Head of caudate nucleus (tissue), 42 donors: Measurements from ENCODE around the gene EFNA4.
A peak's percentile ranks its signal among the peaks of the same experiment; 100 is the strongest.

Source experiments
- DNase-seq, 42 donors: peaks; one replicate each; pipeline versions ENCODE4 v3.0.0 to v3.0.0-alpha.2; 2020 to 2021; ENCODE audit warnings: mixed read lengths in 7 of 42
- intact Hi-C: fragments of 100-400 bp; cut with DNase I; formaldehyde crosslinking; loops from one replicate; pipeline ENCODE4 v1.15.0; 2022

The EFNA4 gene

GRCh38 chr1:155049651-155050559 is 13.6 kb upstream of the EFNA4 start:
- no peak for DNase-seq
- intact Hi-C loops: no loop called here

- intact Hi-C loops: no loop called here
Observed at GRCh38 chr1:155050560-155051341, 12.8 kb upstream of the EFNA4 start, which contains the start of gene ADAM15. Gene ADAM15, plus strand, starts transcription at chr1:155051316. Its CDS starts 71 bp downstream, at chr1:155051387.

GRCh38 chr1:155051342-155051776 is 12.2 kb upstream of the EFNA4 start:
- intact Hi-C loops: no loop called here
- DNase-seq: peak in 3 of 42 donors; percentile 26 to 43 (median 39)

More at GRCh38 chr1:155050560-155051341, 12.8 kb upstream of the EFNA4 start, which contains the start of gene ADAM15:
- peak; percentile 50 to 92 (median 85) for DNase-seq

GRCh38 chr1:155051777-155052398 is 11.7 kb upstream of the EFNA4 start:
- intact Hi-C loops: no loop called here

GRCh38 chr1:155052439-155053395 is 10.8 kb upstream of the EFNA4 start:
- intact Hi-C loops: no loop called here
- peak in 18 of 42 donors; percentile 13 to 60 (median 36) for DNase-seq

More at GRCh38 chr1:155051777-155052398, 11.7 kb upstream of the EFNA4 start:
- DNase-seq: peak in 37 of 42 donors; percentile 26 to 75 (median 46)

- no peak for DNase-seq
- intact Hi-C loops: no loop called here
Observed at GRCh38 chr1:155053531-155054105, 9.9 kb upstream of the EFNA4 start.

GRCh38 chr1:155057104-155057503 is 6.4 kb upstream of the EFNA4 start:
- intact Hi-C loops: no loop called here
- no peak for DNase-seq

- no peak for DNase-seq
- intact Hi-C loops: no loop called here
Observed at GRCh38 chr1:155057788-155058211, 5.7 kb upstream of the EFNA4 start.

GRCh38 chr1:155060736-155061135 is 2.8 kb upstream of the EFNA4 start:
- intact Hi-C loops: loop anchor here (10.0 kb wide), 1 partner anchor 56 kb away; the partner anchor contains the start of gene ZBTB7B
- no peak for DNase-seq

- intact Hi-C loops: loop anchor here (10.0 kb wide), 1 partner anchor 57 kb away; the partner anchor contains the start of gene ZBTB7B
- peak; percentile 38 to 94 (median 86) for DNase-seq
Observed at GRCh38 chr1:155061381-155062150, 2.0 kb upstream of the EFNA4 start.

- DNase-seq: no peak
- intact Hi-C loops: loop anchor here (10.0 kb wide), 1 partner anchor 57 kb away; the partner anchor contains the start of gene ZBTB7B
Observed at GRCh38 chr1:155062151-155062686, 1.3 kb upstream of the EFNA4 start.

- intact Hi-C loops: loop anchor here (10.0 kb wide), 1 partner anchor 58 kb away; the partner anchor contains the start of gene ZBTB7B
- peak in 23 of 42 donors; percentile 23 to 75 (median 49) for DNase-seq
Observed at GRCh38 chr1:155062702-155063411, 683 bp upstream of the EFNA4 start.

- peak in 1 of 42 donors; percentile 3 for DNase-seq
- intact Hi-C loops: loop anchor here (10.0 kb wide), 1 partner anchor 59 kb away; the partner anchor contains the start of gene ZBTB7B
Observed at GRCh38 chr1:155064111-155064831, 731 bp downstream of the EFNA4 start.

- intact Hi-C loops: loop anchor here (10.0 kb wide), 1 partner anchor 60 kb away; the partner anchor contains the start of gene ZBTB7B
- no peak for DNase-seq
Observed at GRCh38 chr1:155064832-155065429, 1.4 kb downstream of the EFNA4 start.
